Activated T-cell treated with anti-CD3 and anti-CD28 coated beads, Interleukin-2, amount 50 U/mL, for 4 hours (primary cell): ENCODE data around the gene AOAH. TPM values are rescaled to one million over a fixed set of nuclear protein-coding genes. Genes with fewer than 3 reads are reported as not detected.

Experiments
- ATAC-seq, 2 donors: fragments of 200-7000 bp; cut with Tn5 transposase; one replicate each; pipeline ENCODE4 v1.10.0; 2021
- DNase-seq: peaks from one replicate; pipeline ENCODE4 v3.0.0-alpha.2; 2020
- H3K27me3 Mint-ChIP-seq: one replicate; pipeline ENCODE4 v1.8.0; 2021; ENCODE audit warnings: low read depth, mixed read lengths
- H3K36me3 Mint-ChIP-seq: one replicate; pipeline ENCODE4 v1.8.0; 2022; ENCODE audit warnings: mixed read lengths; ENCODE audit not compliant: insufficient read depth
- H3K4me1 Mint-ChIP-seq: one replicate; pipeline ENCODE4 v1.8.0; 2021; ENCODE audit warnings: low read depth, mixed read lengths
- H3K4me3 Mint-ChIP-seq: one replicate; pipeline ENCODE4 v1.8.0; 2021; ENCODE audit warnings: mild to moderate bottlenecking, moderate library complexity, mixed read lengths
- H3K9me3 Mint-ChIP-seq: one replicate; pipeline ENCODE4 v1.8.0; 2021; ENCODE audit warnings: mixed read lengths
- total RNA-seq, 3 donors: library from RNA; stranded (reverse); gene quantifications; one replicate each; pipeline ENCODE4 v1.2.1, GENCODE V29; 2021

AOAH gene
- total RNA-seq, 3 donors from 2014 or later: 5.5 to 14.3 (median 9.6) TPM

DNA sequence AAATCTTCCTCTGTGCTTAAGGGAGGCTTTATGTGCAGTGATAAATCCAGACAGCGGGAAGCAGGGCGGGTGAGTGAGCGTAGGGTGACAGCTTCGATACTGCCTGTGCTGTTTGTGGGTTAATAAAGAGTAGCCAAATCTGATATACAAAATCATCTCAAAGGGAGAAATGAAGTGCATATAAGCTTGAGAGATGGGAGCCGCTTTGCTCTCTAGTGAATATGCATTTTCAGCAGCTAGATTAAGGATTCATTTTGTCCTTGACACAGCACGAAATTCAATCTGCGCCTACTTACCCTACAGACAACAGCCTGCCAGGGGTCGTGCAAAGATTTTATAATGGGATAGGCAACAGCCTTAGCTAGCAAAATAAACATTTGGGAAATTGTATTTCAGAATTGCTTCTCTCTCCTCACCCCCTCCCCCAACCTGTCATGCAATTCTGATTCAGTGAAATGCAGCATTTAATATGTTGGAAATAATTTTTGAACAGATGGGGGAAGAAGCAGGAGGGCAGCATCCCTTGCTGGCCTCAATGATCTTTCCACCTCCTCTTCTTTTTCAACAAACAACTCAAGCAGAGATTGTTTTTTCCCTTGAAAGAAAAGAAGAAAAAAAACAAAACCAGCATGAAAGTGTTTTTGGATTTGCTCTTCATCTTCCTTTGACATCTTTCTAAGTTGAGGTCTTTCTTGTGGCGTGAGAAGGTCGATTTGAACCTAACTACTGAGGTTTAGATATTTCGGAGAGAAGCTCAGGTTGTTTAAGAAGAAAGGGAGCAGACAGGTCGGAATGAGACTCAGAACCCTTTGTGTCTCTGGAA, 117.9 kb downstream of the AOAH start:
- Mint-ChIP-seq H3K36me3 (peaks cover 2% of the 10 kb centered on the region), H3K9me3 (no peaks in the 10 kb centered on the region), H3K27me3 (no peaks in the 10 kb centered on the region), H3K4me1 (peaks cover 35% of the 10 kb centered on the region), H3K4me3 (no peak overlapping the region)
- DNase-seq (no peak), ATAC-seq (no peak)

DNA sequence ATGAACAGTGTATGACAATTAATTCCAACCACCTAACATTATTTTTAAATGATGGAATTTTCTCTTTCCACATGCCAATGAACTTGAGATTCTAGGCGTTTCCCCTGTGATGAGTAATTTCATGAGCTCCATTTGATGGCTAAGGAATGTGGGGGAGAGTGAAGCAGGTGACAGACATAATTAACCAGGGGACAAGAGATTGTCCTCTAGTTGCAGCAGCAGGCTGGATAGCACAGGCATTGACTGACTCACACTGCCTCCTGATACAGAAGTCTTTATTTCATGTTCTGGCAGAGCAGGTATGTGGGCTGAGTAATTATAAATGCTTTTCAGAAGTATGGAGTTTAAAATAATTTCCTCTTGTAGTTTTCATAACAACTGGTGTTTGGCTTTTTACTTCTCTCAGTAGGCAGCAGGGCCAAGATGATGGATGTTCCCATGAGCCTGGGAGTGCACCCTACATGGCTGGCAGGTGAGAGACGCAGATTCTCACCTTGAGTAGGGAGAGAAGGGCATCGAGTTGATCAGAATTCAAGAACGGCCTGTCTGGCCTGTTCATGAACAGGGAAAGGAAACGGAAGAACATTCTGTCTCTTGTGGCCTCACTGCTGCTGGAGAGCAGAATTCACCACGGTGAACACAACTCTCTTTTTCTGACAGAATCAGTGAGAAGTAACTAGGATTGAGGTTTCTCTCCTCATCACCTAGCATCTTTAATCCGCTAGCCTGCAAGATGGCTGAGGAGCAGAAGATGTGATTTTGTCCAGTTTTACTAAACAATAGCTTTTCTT, 118.8 kb downstream of the AOAH start:
- no peaks in the 10 kb centered on the region for H3K9me3 Mint-ChIP-seq
- H3K4me3 Mint-ChIP-seq: no peak overlapping the region
- H3K4me1 Mint-ChIP-seq: peaks cover 44% of the 10 kb centered on the region

DNA sequence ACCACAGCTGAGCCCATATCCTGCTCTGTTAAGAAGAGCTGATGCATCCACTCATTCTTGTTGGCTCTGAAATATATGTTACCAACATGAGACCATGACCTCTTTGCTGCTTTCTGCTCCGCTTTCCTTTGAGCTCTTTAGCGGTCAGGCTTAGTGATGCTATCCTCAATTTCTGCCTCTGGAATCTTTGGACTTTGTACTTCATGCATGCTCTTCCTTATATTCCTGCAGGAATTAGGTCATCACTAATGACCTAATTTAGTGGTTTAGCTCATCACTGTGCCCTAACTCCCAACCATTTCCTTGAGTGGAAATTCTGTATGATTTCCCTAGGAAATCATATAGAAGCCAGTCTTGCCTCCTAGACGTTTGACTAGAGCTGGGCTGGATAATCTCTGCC, 119.5 kb downstream of the AOAH start:
- H3K9me3 Mint-ChIP-seq: no peaks in the 10 kb centered on the region
- no peaks in the 10 kb centered on the region for H3K27me3 Mint-ChIP-seq
- peaks cover 7% of the 10 kb centered on the region for H3K36me3 Mint-ChIP-seq
- H3K4me3 Mint-ChIP-seq: no peak overlapping the region
- H3K4me1 Mint-ChIP-seq: peaks cover 45% of the 10 kb centered on the region
- no peak for ATAC-seq
- DNase-seq: no peak

More for the DNA sequence above, 118.8 kb downstream of the AOAH start:
- peaks cover 6% of the 10 kb centered on the region for H3K36me3 Mint-ChIP-seq
- ATAC-seq (no peak), DNase-seq (no peak)
- H3K27me3 Mint-ChIP-seq: no peaks in the 10 kb centered on the region

GRCh38 chr7:36602934-36603887, 121.1 kb downstream of the AOAH start:
- no peak for DNase-seq
- no peaks in the 10 kb centered on the region for H3K9me3 Mint-ChIP-seq
- H3K4me1 Mint-ChIP-seq: peaks cover 45% of the 10 kb centered on the region
- H3K27me3 Mint-ChIP-seq: no peaks in the 10 kb centered on the region
- no peak overlapping the region for H3K4me3 Mint-ChIP-seq
- ATAC-seq: no peak
- peaks cover 9% of the 10 kb centered on the region for H3K36me3 Mint-ChIP-seq

DNA sequence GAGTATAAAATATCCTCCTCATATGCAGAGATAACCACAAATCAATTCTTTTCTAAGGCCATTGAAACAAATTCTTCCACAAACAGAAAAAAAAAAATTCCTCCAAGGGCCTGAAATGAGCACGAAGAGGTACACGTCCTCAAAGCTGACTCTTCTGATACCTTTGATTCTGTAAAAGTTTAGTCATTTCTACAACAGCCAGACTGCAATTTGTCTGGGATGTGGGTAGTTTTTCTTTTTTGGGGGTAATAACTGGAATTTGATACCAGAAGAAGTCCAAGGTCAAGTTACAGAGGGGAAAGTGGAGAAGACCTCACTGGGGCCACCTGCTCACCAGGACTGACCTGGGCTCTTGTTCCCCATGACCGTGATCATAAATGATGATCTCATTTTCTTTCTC, 121.8 kb downstream of the AOAH start:
- H3K36me3 Mint-ChIP-seq: peaks cover 12% of the 10 kb centered on the region
- no peak for DNase-seq
- H3K4me3 Mint-ChIP-seq: no peak overlapping the region
- no peaks in the 10 kb centered on the region for H3K9me3 Mint-ChIP-seq
- no peak for ATAC-seq
- H3K27me3 Mint-ChIP-seq: no peaks in the 10 kb centered on the region
- H3K4me1 Mint-ChIP-seq: peaks cover 47% of the 10 kb centered on the region

- Mint-ChIP-seq H3K27me3 (no peaks in the 10 kb centered on the region), H3K9me3 (no peaks in the 10 kb centered on the region), H3K4me1 (peaks cover 42% of the 10 kb centered on the region), H3K4me3 (no peak overlapping the region), H3K36me3 (peaks cover 10% of the 10 kb centered on the region)
- DNase-seq (no peak), ATAC-seq (no peak)
These were observed 122.7 kb downstream of the AOAH start for GRCh38 chr7:36601601-36602000.

- H3K36me3 Mint-ChIP-seq: peaks cover 10% of the 10 kb centered on the region
- no peaks in the 10 kb centered on the region for H3K27me3 Mint-ChIP-seq
- DNase-seq (no peak), ATAC-seq (peak; percentile 89 to 92)
- H3K4me3 Mint-ChIP-seq: no peak overlapping the region
- peaks cover 37% of the 10 kb centered on the region for H3K4me1 Mint-ChIP-seq
- no peaks in the 10 kb centered on the region for H3K9me3 Mint-ChIP-seq
These were observed 123.3 kb downstream of the AOAH start for GRCh38 chr7:36600869-36601530.

DNA sequence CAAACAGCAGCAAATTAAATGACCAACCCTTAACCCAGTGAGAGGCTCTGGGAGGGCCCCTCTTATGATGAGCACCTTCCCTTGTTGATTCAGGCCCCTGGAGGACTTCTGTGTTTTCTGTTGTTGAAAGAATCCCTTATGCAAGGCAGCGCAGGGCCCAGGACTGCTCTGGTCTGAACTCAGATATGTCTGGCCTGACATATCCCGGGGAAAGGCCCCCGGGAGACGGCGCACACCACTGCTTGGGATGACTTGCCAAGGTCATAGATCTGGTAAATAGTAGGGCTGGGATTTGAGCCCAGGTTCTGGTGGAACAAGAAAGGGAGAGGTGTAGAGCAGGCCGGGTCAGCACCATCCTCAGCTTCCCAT, 124.0 kb downstream of the AOAH start:
- no peak for ATAC-seq
- no peaks in the 10 kb centered on the region for H3K9me3 Mint-ChIP-seq

GRCh38 chr7:36599645-36600313, 124.5 kb downstream of the AOAH start:
- no peak for DNase-seq
- Mint-ChIP-seq H3K4me3 (no peak overlapping the region), H3K36me3 (peaks cover 10% of the 10 kb centered on the region), H3K4me1 (peaks cover 30% of the 10 kb centered on the region), H3K9me3 (no peaks in the 10 kb centered on the region), H3K27me3 (no peaks in the 10 kb centered on the region)
- ATAC-seq: no peak

More for the DNA sequence above, 124.0 kb downstream of the AOAH start:
- peaks cover 10% of the 10 kb centered on the region for H3K36me3 Mint-ChIP-seq
- no peak overlapping the region for H3K4me3 Mint-ChIP-seq
- no peaks in the 10 kb centered on the region for H3K27me3 Mint-ChIP-seq
- H3K4me1 Mint-ChIP-seq: peaks cover 32% of the 10 kb centered on the region
- no peak for DNase-seq

GRCh38 chr7:36598054-36598674, 126.1 kb downstream of the AOAH start:
- H3K27me3 Mint-ChIP-seq: no peaks in the 10 kb centered on the region
- no peaks in the 10 kb centered on the region for H3K9me3 Mint-ChIP-seq
- no peak overlapping the region for H3K4me3 Mint-ChIP-seq
- H3K4me1 Mint-ChIP-seq: peaks cover 27% of the 10 kb centered on the region
- H3K36me3 Mint-ChIP-seq: peaks cover 12% of the 10 kb centered on the region
- DNase-seq (no peak), ATAC-seq (peak in 1 of 2 donors; percentile 8)

DNA sequence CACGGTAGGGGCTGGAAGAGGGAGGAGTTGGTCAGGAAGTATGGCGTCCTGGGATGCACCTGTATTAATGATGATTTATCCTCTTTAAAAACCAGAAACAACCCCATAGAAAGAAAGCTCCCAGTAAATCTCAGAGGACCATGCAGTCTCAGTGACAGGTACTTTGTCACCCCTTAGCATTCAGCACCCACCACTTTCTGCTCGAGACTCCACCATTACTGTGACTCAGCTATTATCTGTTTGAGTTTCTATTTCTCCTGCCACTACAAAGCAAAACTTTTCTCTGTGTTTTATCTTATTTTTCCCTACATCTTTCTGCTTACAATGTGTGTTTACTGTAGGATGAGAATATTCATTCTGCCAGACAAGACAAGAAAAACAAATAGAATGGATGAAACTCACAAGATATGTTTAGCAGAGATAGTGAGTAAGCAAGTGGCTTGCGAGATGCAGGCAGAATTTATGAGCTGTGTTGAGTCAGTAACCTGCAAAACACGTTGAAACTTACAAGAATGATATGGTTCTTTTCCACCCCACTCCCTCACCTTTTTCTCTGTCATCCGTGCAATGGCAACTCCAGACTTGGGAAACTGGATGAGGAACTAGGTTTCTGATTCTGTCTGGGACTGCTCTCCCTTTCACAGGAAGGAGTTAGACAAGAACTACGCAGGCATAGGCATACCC, 127.1 kb downstream of the AOAH start:
- H3K36me3 Mint-ChIP-seq: peaks cover 17% of the 10 kb centered on the region
- peaks cover 22% of the 10 kb centered on the region for H3K4me1 Mint-ChIP-seq
- ATAC-seq (peak in 1 of 2 donors; percentile 23), DNase-seq (no peak)
- no peaks in the 10 kb centered on the region for H3K9me3 Mint-ChIP-seq
- no peaks in the 10 kb centered on the region for H3K27me3 Mint-ChIP-seq
- no peak overlapping the region for H3K4me3 Mint-ChIP-seq

GRCh38 chr7:36594445-36594844, 129.8 kb downstream of the AOAH start:
- no peaks in the 10 kb centered on the region for H3K27me3 Mint-ChIP-seq
- no peak for ATAC-seq
- no peak overlapping the region for H3K4me3 Mint-ChIP-seq
- H3K36me3 Mint-ChIP-seq: peaks cover 17% of the 10 kb centered on the region
- no peaks in the 10 kb centered on the region for H3K9me3 Mint-ChIP-seq
- no peak for DNase-seq
- peaks cover 6% of the 10 kb centered on the region for H3K4me1 Mint-ChIP-seq
